ENCODE data around the gene RSPRY1. TPM values are rescaled to one million over a fixed set of nuclear protein-coding genes. Genes with fewer than 3 reads are reported as not detected.

RSPRY1 gene
- total and polyA plus RNA-seq, 2 donors from 2014 or later: 14.4 to 32.2 TPM

DNA sequence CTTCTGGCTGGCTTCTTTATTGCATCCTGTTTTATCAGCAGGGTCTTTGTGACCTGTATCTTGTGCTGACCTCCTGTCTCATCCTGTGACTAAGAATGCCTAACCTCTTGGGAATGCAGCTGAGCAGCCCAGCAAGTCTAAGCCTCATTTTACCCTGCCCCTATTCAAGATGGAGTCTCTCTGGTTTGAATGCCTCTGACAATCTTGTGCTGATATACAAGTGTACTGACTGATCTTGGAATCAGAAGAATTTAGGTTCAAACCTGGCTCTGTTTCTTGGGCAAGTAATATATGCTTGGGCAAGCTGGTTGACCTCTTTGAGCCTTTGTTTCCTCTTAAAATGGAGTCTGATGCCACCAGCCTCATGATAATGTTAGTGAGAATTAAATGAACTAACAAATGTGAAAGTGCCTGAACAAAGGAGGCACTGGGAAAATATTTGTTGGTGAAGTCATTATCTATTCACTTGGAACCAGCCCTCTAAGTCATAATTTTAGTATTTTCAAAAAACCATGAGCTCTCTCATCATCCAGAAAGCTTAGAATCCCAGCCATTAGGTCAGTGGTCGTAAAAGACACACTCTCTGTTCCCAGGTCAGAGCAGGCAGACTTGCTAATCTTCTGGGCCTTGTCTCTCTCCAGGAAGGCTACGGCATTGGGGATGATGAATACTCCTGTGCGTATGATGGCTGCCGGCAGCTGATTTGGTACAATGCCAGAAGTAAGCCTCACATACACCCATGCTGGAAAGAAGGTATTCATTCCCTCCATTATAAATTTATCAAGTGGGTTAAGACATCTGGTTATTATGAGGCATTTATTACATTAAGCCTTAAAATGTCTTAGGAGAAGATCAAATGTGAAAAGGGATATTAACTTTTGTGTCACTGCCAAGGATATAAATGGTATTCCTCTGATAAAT is 40.8 kb downstream of the RSPRY1 start:
- Histone ChIP-seq H3K9ac (ENCODE audit: low read length in 3 of 3) (no peak overlapping the region), H3K4me3 (ENCODE audit: low read length in 3 of 3) (no peak overlapping the region), H3K9me3 (ENCODE audit: control insufficient read depth in 2 of 3, insufficient read depth in 1 of 3, low read length in 3 of 3) (no peaks in the 10 kb centered on the region), H3K27me3 (ENCODE audit: control insufficient read depth, insufficient read depth, low read length) (no peaks in the 10 kb centered on the region), H3K4me1 (ENCODE audit: control insufficient read depth in 2 of 3, insufficient read depth in 2 of 3, low read depth in 1 of 3, low read length in 3 of 3) (no peaks in the 10 kb centered on the region), H3K27ac (ENCODE audit: low read depth in 2 of 2, low read length in 2 of 2) (no peak overlapping the region), H3K36me3 (ENCODE audit: control insufficient read depth in 2 of 3, insufficient read depth in 3 of 3, low read length in 3 of 3) (peaks cover 11 to 45% (median 29%) of the 10 kb centered on the region in 3 donors)
- FAIRE-seq: no peak
- TF ChIP-seq, protein P1, sequence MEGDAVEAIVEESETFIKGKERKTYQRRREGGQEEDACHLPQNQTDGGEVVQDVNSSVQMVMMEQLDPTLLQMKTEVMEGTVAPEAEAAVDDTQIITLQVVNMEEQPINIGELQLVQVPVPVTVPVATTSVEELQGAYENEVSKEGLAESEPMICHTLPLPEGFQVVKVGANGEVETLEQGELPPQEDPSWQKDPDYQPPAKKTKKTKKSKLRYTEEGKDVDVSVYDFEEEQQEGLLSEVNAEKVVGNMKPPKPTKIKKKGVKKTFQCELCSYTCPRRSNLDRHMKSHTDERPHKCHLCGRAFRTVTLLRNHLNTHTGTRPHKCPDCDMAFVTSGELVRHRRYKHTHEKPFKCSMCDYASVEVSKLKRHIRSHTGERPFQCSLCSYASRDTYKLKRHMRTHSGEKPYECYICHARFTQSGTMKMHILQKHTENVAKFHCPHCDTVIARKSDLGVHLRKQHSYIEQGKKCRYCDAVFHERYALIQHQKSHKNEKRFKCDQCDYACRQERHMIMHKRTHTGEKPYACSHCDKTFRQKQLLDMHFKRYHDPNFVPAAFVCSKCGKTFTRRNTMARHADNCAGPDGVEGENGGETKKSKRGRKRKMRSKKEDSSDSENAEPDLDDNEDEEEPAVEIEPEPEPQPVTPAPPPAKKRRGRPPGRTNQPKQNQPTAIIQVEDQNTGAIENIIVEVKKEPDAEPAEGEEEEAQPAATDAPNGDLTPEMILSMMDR (IDR thresholded peaks at IDR 0.05; ENCODE audit: borderline replicate concordance, extremely low read depth, insufficient read depth): no peak
- intact Hi-C loops (cut with DNase I): no loop called here
- DNase-seq: no peak

DNA sequence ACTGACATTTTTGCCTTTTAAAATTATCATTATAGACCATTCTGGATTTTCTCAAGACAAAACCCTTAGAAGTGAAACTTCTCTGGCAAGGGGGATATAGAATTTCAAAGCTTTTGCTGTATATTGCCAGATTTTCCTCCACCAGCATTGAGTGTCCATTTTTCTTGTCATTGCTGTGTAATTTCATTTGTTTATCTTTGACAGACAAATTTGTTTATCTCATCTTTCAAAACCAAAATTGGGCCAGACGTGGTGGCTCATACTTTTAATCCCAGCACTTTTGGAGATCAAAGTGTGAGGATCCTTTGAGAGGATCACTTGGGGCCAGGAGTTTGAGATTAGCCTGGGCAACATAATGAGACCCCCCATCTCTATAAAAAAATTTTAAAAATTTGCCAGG is 43.0 kb downstream of the RSPRY1 start:
- FAIRE-seq: no peak

GRCh38 chr16:57231821-57232350 is 45.8 kb downstream of the RSPRY1 start:
- no peaks in the 10 kb centered on the region for H3K27me3 ChIP-seq (ENCODE audit: control insufficient read depth, insufficient read depth, low read length)
- H3K4me3 ChIP-seq (ENCODE audit: low read length in 3 of 3): no peak overlapping the region
- TF ChIP-seq, protein P1 (IDR thresholded peaks at IDR 0.05; ENCODE audit: borderline replicate concordance, extremely low read depth, insufficient read depth): no peak
- H3K9me3 ChIP-seq (ENCODE audit: control insufficient read depth in 2 of 3, insufficient read depth in 1 of 3, low read length in 3 of 3): no peaks in the 10 kb centered on the region
- H3K9ac ChIP-seq (ENCODE audit: low read length in 3 of 3): no peak overlapping the region
- DNase-seq (no peak), FAIRE-seq (no peak)
- H3K4me1 ChIP-seq (ENCODE audit: control insufficient read depth in 2 of 3, insufficient read depth in 2 of 3, low read depth in 1 of 3, low read length in 3 of 3): no peaks in the 10 kb centered on the region
- peaks cover 12 to 57% (median 40%) of the 10 kb centered on the region in 3 donors for H3K36me3 ChIP-seq (ENCODE audit: control insufficient read depth in 2 of 3, insufficient read depth in 3 of 3, low read length in 3 of 3)
- no peak overlapping the region for H3K27ac ChIP-seq (ENCODE audit: low read depth in 2 of 2, low read length in 2 of 2)
- intact Hi-C loops (cut with DNase I): no loop called here

More for the DNA sequence above, 43.0 kb downstream of the RSPRY1 start:
- TF ChIP-seq, protein P1 (IDR thresholded peaks at IDR 0.05; ENCODE audit: borderline replicate concordance, extremely low read depth, insufficient read depth): no peak
- H3K9ac ChIP-seq (ENCODE audit: low read length in 3 of 3): no peak overlapping the region
- intact Hi-C loops (cut with DNase I): no loop called here
- no peak overlapping the region for H3K27ac ChIP-seq (ENCODE audit: low read depth in 2 of 2, low read length in 2 of 2)
- no peak for DNase-seq
- no peaks in the 10 kb centered on the region for H3K9me3 ChIP-seq (ENCODE audit: control insufficient read depth in 2 of 3, insufficient read depth in 1 of 3, low read length in 3 of 3)
- no peak overlapping the region for H3K4me3 ChIP-seq (ENCODE audit: low read length in 3 of 3)
- no peaks in the 10 kb centered on the region for H3K27me3 ChIP-seq (ENCODE audit: control insufficient read depth, insufficient read depth, low read length)
- no peaks in the 10 kb centered on the region for H3K4me1 ChIP-seq (ENCODE audit: control insufficient read depth in 2 of 3, insufficient read depth in 2 of 3, low read depth in 1 of 3, low read length in 3 of 3)
- H3K36me3 ChIP-seq (ENCODE audit: control insufficient read depth in 2 of 3, insufficient read depth in 3 of 3, low read length in 3 of 3): peaks cover 14 to 49% (median 35%) of the 10 kb centered on the region in 3 donors
